SHP77 treated with DMSO at 0.1 percent for 48 hours (cell line): ENCODE results near the gene YJEFN3.

Experiments used
- DNase-seq: peaks from one replicate; lab custom pipeline; 2025; lab: John Stamatoyannopoulos, UW

YJEFN3 gene

GRCh38 chr19:19528721-19529490 is at the start of gene YJEFN3:
Gene YJEFN3 (plus strand): TSS chr19:19528911. CDS start chr19:19528933, 22 bp downstream.
- no peak for DNase-seq

- DNase-seq = no peak
Measured at GRCh38 chr19:19480688-19481087, 48.0 kb upstream of the YJEFN3 start.

- no peak for DNase-seq
Measured at GRCh38 chr19:19482809-19483596, 45.7 kb upstream of the YJEFN3 start.

- no peak for DNase-seq
Measured at GRCh38 chr19:19485161-19485997, 43.3 kb upstream of the YJEFN3 start.

GRCh38 chr19:19485998-19486290 is 42.8 kb upstream of the YJEFN3 start:
- no peak for DNase-seq

GRCh38 chr19:19486343-19487076 is 42.2 kb upstream of the YJEFN3 start:
- no peak for DNase-seq

- DNase-seq = no peak
Measured at GRCh38 chr19:19487077-19487949, 41.4 kb upstream of the YJEFN3 start.

- DNase-seq = no peak
Measured at GRCh38 chr19:19487950-19488874, 40.5 kb upstream of the YJEFN3 start.

GRCh38 chr19:19488875-19489690 is 39.6 kb upstream of the YJEFN3 start:
- peak; percentile 76 for DNase-seq

- no peak for DNase-seq
Measured at GRCh38 chr19:19489804-19490204, 38.9 kb upstream of the YJEFN3 start.

- DNase-seq = peak; percentile 23
Measured at GRCh38 chr19:19490214-19490968, 38.3 kb upstream of the YJEFN3 start.

GRCh38 chr19:19491321-19492025 is 37.2 kb upstream of the YJEFN3 start:
- DNase-seq = no peak

GRCh38 chr19:19492026-19492610 is 36.6 kb upstream of the YJEFN3 start:
- no peak for DNase-seq

- DNase-seq = no peak
Measured at GRCh38 chr19:19493841-19494546, 34.7 kb upstream of the YJEFN3 start.

GRCh38 chr19:19495614-19496603 is 32.8 kb upstream of the YJEFN3 start:
- DNase-seq = no peak
